Uterus (tissue), 2 donors: ENCODE results near the gene DUSP22.

Experiments
- CTCF ChIP-seq, 4 experiments: fragments of 200-600 bp in 2 of 4; fragments of 450-650 bp in 2 of 4; sonication (generic) in 2 of 4; IDR thresholded peaks; one replicate each; pipeline ENCODE4 v1.5.1; 2016 to 2019; ENCODE audit warnings: antibody characterized with exemption in 4 of 4, mild to moderate bottlenecking in 2 of 4, moderate library complexity in 1 of 4
- POLR2A ChIP-seq, 2 donors: fragments of 450-650 bp; IDR thresholded peaks; one replicate each; pipeline ENCODE4 v1.6.1; 2016; ENCODE audit warnings: antibody characterized with exemption in 2 of 2, mild to moderate bottlenecking in 1 of 2, moderate library complexity in 1 of 2

DNA sequence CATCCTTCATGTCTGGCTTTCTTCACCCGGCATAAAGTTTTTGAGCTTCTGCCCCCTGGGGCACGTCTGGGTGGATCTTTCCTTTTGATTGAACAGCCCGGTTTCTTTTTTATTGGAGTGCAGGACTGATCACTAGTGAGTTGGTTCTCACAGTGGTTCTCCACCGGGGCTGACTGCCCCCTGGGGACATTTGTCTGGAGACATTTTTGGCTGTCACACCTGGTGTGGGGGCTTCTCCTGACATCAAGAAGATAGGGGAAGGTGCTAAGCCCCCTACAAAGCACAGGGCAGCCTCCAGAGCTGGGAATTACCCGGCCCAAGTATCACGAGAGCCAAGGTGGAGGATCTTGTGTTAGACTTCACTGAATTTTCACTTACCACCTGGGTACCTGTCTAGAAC, 73.5 kb downstream of the DUSP22 start:
- TF ChIP-seq CTCF (IDR thresholded peaks at IDR 0.05) (no peak), POLR2A (IDR thresholded peaks at IDR 0.05) (no peak)
